Body of pancreas (tissue), 4 donors: ENCODE results near the gene UCK2.
"Not testable (repeated sequence)": the region's sequence is repeated elsewhere in the genome, so short reads cannot be mapped to it uniquely, and the experiment has no call there.

Source experiments
- CTCF ChIP-seq, 7 experiments: fragments of 450-650 bp in 4 of 7; fragments of 200-600 bp in 3 of 7; sonication (generic) in 3 of 7; IDR thresholded peaks; one replicate each; pipeline ENCODE4 v1.5.1; 2016 to 2019; ENCODE audit warnings: antibody characterized with exemption in 7 of 7
- POLR2A ChIP-seq, 3 donors: fragments of 450-650 bp; IDR thresholded peaks; one replicate each; pipeline ENCODE4 v1.6.1; 2016; ENCODE audit warnings: antibody characterized with exemption in 3 of 3, mild to moderate bottlenecking in 2 of 3

GRCh38 chr1:165804513-165804912 lies 22.9 kb upstream of the UCK2 start:
- TF ChIP-seq CTCF, POLR2A (IDR thresholded peaks at IDR 0.05): not testable (repeated sequence)
